Stimulated activated memory B cell treated with anti-CD40 and anti-IgM and Interleukin-4, amounts not matched to agents 10 μg/mL and 1 μg/mL and 100 μg/mL, for 72 hours (primary cell): Measurements from ENCODE around the gene SPATS2L.

Experiments
- ATAC-seq: fragments of 150-1000 bp; cut with Tn5 transposase; 2 replicates; pipeline ENCODE4 v1.10.0; 2021
- H3K27ac Mint-ChIP-seq: one replicate; pipeline ENCODE4 v1.8.0; 2022; ENCODE audit warnings: mild to moderate bottlenecking, mixed read lengths
- H3K27me3 Mint-ChIP-seq: one replicate; pipeline ENCODE4 v1.8.0; 2022; ENCODE audit warnings: mixed read lengths
- H3K36me3 Mint-ChIP-seq: one replicate; pipeline ENCODE4 v1.8.0; 2022; ENCODE audit warnings: mixed read lengths
- H3K4me1 Mint-ChIP-seq: one replicate; pipeline ENCODE4 v1.8.0; 2022; ENCODE audit warnings: mixed read lengths
- H3K4me3 Mint-ChIP-seq: one replicate; pipeline ENCODE4 v1.8.0; 2022; ENCODE audit warnings: mild to moderate bottlenecking, moderate library complexity, mixed read lengths
- H3K9me3 Mint-ChIP-seq: one replicate; pipeline ENCODE4 v1.8.0; 2022; ENCODE audit warnings: mixed read lengths

SPATS2L gene

GRCh38 chr2:200306196-200306930, at the start of gene SPATS2L:
Gene SPATS2L (plus strand): TSS chr2:200306693. CDS start chr2:200389245, 82,552 bp downstream.
- Mint-ChIP-seq H3K27ac (peak within 1 kb of the TSS; percentile 38), H3K4me3 (peak within 1 kb of the TSS; percentile 80), H3K4me1 (peaks cover 10% of the 10 kb centered on the region), H3K36me3 (no peaks in the 10 kb centered on the region), H3K9me3 (no peaks in the 10 kb centered on the region), H3K27me3 (peaks cover 42% of the 10 kb centered on the region)
- peak; percentile 69 for ATAC-seq

- no peak for ATAC-seq
- no peaks in the 10 kb centered on the region for H3K4me1 Mint-ChIP-seq
- no peaks in the 10 kb centered on the region for H3K36me3 Mint-ChIP-seq
- no peaks in the 10 kb centered on the region for H3K9me3 Mint-ChIP-seq
- no peaks in the 10 kb centered on the region for H3K27me3 Mint-ChIP-seq
- no peak overlapping the region for H3K27ac Mint-ChIP-seq
- no peak overlapping the region for H3K4me3 Mint-ChIP-seq
Measured at GRCh38 chr2:200257570-200257969, 48.9 kb upstream of the SPATS2L start.

GRCh38 chr2:200258081-200258480, 48.4 kb upstream of the SPATS2L start:
- Mint-ChIP-seq H3K9me3 (no peaks in the 10 kb centered on the region), H3K4me3 (no peak overlapping the region), H3K36me3 (no peaks in the 10 kb centered on the region), H3K27me3 (no peaks in the 10 kb centered on the region), H3K4me1 (no peaks in the 10 kb centered on the region), H3K27ac (no peak overlapping the region)
- no peak for ATAC-seq

DNA sequence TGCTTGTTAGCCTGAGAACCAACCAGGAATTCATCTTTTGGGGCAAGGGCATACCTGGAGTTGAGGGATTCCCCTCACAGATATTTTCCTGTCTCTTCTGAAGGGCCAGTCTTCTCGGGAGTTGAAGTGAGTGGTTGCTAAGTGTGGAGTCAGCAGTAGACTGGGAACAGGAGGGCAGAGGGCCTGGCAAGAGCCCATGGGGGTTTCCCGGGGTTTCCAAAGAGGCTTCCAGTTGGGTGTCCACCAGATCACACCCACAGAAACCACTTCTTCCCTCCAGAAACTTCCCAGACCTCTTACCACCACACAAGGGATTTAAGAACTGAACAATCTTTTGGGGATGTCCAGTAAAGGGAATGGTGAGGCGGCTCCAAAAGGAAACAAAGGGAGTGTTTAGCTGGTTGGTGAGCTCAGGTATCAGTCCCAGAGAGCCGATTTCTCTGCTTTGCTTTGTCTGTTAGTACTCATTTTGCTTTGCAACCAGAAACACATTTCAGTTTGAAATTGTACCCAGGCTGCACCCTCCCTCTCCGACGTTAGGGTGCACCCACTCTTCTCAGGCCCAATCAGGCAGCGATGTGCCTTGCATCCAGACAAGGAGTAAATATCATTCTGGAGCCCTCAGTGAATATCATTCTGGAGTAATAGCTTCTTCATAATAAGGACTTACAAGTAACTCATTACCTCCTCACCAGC, 47.5 kb upstream of the SPATS2L start:
- Mint-ChIP-seq H3K27ac (no peak overlapping the region), H3K4me3 (no peak overlapping the region), H3K4me1 (no peaks in the 10 kb centered on the region), H3K9me3 (no peaks in the 10 kb centered on the region), H3K36me3 (no peaks in the 10 kb centered on the region), H3K27me3 (no peaks in the 10 kb centered on the region)
- ATAC-seq: no peak

- Mint-ChIP-seq H3K27ac (no peak overlapping the region), H3K4me1 (no peaks in the 10 kb centered on the region), H3K27me3 (no peaks in the 10 kb centered on the region), H3K36me3 (no peaks in the 10 kb centered on the region), H3K4me3 (no peak overlapping the region), H3K9me3 (no peaks in the 10 kb centered on the region)
- no peak for ATAC-seq
Measured at GRCh38 chr2:200259577-200259957, 46.9 kb upstream of the SPATS2L start.

GRCh38 chr2:200262047-200262446, 44.4 kb upstream of the SPATS2L start:
- Mint-ChIP-seq H3K9me3 (no peaks in the 10 kb centered on the region), H3K4me3 (no peak overlapping the region), H3K27me3 (no peaks in the 10 kb centered on the region), H3K27ac (no peak overlapping the region), H3K4me1 (no peaks in the 10 kb centered on the region), H3K36me3 (no peaks in the 10 kb centered on the region)
- no peak for ATAC-seq

GRCh38 chr2:200263279-200263678, 43.2 kb upstream of the SPATS2L start:
- Mint-ChIP-seq H3K27ac (no peak overlapping the region), H3K36me3 (no peaks in the 10 kb centered on the region), H3K27me3 (no peaks in the 10 kb centered on the region), H3K4me3 (no peak overlapping the region), H3K9me3 (no peaks in the 10 kb centered on the region), H3K4me1 (no peaks in the 10 kb centered on the region)
- no peak for ATAC-seq

- Mint-ChIP-seq H3K27ac (no peak overlapping the region), H3K9me3 (no peaks in the 10 kb centered on the region), H3K36me3 (no peaks in the 10 kb centered on the region), H3K4me3 (no peak overlapping the region), H3K27me3 (no peaks in the 10 kb centered on the region), H3K4me1 (no peaks in the 10 kb centered on the region)
- ATAC-seq: no peak
Measured at GRCh38 chr2:200264631-200265030, 41.9 kb upstream of the SPATS2L start.

DNA sequence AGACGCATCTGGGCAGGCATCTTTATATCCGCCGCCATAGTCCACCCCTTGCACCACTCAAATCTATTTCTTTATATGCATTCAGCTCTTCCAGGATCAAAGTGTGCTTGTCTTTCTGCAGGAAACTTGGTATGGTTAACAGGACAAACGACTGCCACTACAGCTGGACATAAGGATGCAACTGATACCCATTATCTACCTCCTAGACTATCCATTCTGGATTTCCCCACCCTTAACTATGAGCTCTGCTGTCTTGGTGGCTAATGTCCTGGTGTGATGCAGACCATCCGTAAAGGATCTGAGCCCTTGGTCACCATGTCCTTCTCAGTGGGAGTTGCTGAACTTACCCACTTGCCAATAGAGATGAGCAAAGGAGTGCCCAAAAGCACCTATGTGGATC, 40.1 kb upstream of the SPATS2L start:
- no peaks in the 10 kb centered on the region for H3K4me1 Mint-ChIP-seq
- H3K27ac Mint-ChIP-seq: no peak overlapping the region
- no peaks in the 10 kb centered on the region for H3K36me3 Mint-ChIP-seq
- ATAC-seq: no peak
- H3K9me3 Mint-ChIP-seq: no peaks in the 10 kb centered on the region
- H3K4me3 Mint-ChIP-seq: no peak overlapping the region
- H3K27me3 Mint-ChIP-seq: no peaks in the 10 kb centered on the region

DNA sequence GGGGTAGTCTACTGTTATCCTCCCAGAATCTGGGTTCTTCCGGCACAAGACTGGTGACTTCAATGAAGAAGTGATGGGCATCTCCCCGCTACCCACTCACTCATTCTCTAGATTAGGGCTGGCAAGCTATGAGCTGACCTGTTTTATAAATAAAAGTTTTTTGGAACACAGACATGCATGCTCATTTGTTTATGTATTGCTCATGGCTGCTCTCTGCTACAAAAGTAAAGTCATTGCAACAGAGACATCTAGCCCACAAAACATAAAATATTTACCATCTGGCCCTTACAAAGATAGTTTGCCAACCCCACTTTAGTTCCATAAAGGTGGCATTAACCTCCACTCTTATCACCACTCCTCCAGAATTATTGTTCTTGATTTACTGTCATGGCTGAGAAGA, 39.1 kb upstream of the SPATS2L start:
- H3K4me1 Mint-ChIP-seq: no peaks in the 10 kb centered on the region
- no peak overlapping the region for H3K27ac Mint-ChIP-seq
- no peaks in the 10 kb centered on the region for H3K27me3 Mint-ChIP-seq
- no peaks in the 10 kb centered on the region for H3K36me3 Mint-ChIP-seq
- H3K4me3 Mint-ChIP-seq: no peak overlapping the region
- no peak for ATAC-seq
- H3K9me3 Mint-ChIP-seq: no peaks in the 10 kb centered on the region

DNA sequence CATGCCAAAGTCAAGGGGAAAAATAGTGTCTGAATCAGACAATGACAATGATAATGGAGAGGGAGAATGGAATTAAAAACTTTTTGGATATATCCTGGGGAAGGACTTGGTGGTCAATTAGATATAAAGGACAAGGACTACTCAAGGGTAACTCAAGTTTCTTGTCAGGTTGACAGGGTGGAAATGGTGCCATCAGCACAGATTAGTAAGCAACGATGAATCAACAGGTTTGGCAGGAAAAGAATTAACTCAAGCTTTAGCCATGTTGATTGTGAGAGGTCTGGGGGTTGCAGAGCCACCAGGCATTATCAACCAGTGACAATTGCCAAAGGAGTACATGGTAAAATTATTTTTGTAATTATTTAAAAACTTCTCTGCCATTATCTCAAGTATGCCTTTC, 35.8 kb upstream of the SPATS2L start:
- no peaks in the 10 kb centered on the region for H3K27me3 Mint-ChIP-seq
- ATAC-seq: no peak

DNA sequence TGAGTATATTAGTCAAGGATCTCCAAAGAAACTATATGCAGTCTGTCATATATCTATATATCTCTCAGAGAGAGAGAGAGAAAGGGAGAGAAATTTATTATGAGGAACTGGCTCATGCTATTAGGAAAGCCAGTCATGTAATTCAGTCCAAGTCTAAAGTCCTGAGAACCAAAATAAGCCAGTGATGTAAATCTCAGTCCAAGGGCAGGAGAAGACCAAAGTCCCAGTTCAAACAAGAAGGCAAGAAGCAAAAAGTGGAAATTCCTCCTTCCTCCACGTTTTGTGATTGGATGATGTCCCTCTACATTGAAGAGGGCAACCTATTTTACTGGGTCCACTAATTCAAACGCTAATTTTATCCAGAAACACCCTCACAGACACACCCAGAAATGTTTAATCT, 34.2 kb upstream of the SPATS2L start:
- no peak overlapping the region for H3K4me3 Mint-ChIP-seq
- H3K27ac Mint-ChIP-seq: no peak overlapping the region
- no peaks in the 10 kb centered on the region for H3K9me3 Mint-ChIP-seq
- no peaks in the 10 kb centered on the region for H3K4me1 Mint-ChIP-seq
- no peak for ATAC-seq
- H3K36me3 Mint-ChIP-seq: no peaks in the 10 kb centered on the region
- H3K27me3 Mint-ChIP-seq: no peaks in the 10 kb centered on the region

More for the DNA sequence above, 35.8 kb upstream of the SPATS2L start:
- no peak overlapping the region for H3K4me3 Mint-ChIP-seq
- no peaks in the 10 kb centered on the region for H3K36me3 Mint-ChIP-seq
- H3K9me3 Mint-ChIP-seq: no peaks in the 10 kb centered on the region
- no peak overlapping the region for H3K27ac Mint-ChIP-seq
- no peaks in the 10 kb centered on the region for H3K4me1 Mint-ChIP-seq

GRCh38 chr2:200274116-200275075, 32.1 kb upstream of the SPATS2L start:
- no peak for ATAC-seq
- H3K27ac Mint-ChIP-seq: no peak overlapping the region
- no peak overlapping the region for H3K4me3 Mint-ChIP-seq
- no peaks in the 10 kb centered on the region for H3K36me3 Mint-ChIP-seq
- H3K9me3 Mint-ChIP-seq: no peaks in the 10 kb centered on the region
- peaks cover 8% of the 10 kb centered on the region for H3K27me3 Mint-ChIP-seq
- H3K4me1 Mint-ChIP-seq: no peaks in the 10 kb centered on the region

DNA sequence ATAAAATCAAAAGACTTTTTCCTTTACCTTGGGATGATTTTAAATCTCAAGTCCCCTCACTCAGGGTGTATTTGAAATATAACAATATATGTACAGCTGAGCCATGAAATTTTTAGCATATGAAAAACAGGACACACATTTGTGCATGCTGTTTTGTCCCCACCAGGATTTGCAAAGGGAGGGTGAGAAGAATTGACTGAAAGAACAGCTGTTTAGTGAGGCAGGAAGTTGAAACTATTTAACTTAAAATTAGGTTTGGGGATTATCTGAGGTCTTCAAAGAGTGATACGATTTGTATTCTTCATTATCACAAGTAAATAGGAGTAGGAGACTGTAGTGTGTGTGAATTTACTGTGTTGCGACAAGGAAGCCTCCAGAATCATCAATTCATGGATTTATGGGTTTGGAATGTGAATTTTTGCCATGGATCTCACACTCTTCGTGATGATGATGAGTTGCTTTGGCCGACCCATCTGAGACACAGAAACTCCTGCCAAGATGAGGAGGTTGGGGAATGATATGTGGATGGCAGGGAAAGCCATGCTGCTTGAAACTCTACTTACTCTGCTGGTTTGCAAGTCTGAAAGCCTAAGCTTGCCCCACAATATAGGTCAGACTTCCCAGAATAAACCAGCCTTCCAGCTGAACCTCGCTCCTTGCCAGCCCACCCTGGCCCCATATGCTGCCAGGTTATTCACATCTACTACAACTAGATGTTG, 31.0 kb upstream of the SPATS2L start:
- no peak for ATAC-seq
- Mint-ChIP-seq H3K36me3 (no peaks in the 10 kb centered on the region), H3K9me3 (no peaks in the 10 kb centered on the region), H3K27me3 (peaks cover 8% of the 10 kb centered on the region), H3K27ac (no peak overlapping the region), H3K4me3 (no peak overlapping the region), H3K4me1 (no peaks in the 10 kb centered on the region)

GRCh38 chr2:200276472-200276871, 30.0 kb upstream of the SPATS2L start:
- Mint-ChIP-seq H3K4me1 (no peaks in the 10 kb centered on the region), H3K27ac (no peak overlapping the region)

More at GRCh38 chr2:200276472-200276871, 30.0 kb upstream of the SPATS2L start:
- no peaks in the 10 kb centered on the region for H3K36me3 Mint-ChIP-seq
- no peak overlapping the region for H3K4me3 Mint-ChIP-seq
- H3K27me3 Mint-ChIP-seq: peaks cover 8% of the 10 kb centered on the region
- ATAC-seq: no peak
- H3K9me3 Mint-ChIP-seq: no peaks in the 10 kb centered on the region
